ENCODE data around the gene SGK1.

DNA sequence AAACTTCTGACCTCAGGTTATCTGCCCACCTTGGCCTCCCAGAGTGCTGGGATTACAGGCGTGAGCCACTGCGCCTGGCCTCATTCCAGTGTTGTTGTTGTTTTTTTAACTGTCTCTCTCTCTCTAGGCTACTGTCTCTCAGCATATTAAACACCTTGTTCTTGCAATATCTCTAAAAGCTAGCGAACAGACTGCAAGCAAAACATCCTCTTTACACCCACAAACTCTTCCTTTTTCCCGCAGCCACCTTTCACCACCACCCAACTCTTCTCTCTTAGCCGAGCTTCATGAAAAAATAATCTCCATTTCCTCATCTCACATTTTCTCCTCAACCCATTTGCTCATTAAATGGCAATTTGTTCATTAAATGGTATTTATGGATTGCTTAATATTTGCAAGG, 45.5 kb downstream of the SGK1 start:
- no peak for TF ChIP-seq ZNF24 (tag by site-specific recombination; IDR thresholded peaks at IDR 0.05)
- TF ChIP-seq PATZ1 (tag by site-specific recombination; IDR thresholded peaks at IDR 0.05): no peak
- TF ChIP-seq ZBTB8A (tag by site-specific recombination; IDR thresholded peaks at IDR 0.05): no peak
- no peak for TF ChIP-seq ZFP69B (tag by site-specific recombination; IDR thresholded peaks at IDR 0.05)
- TF ChIP-seq ZNF571 (tag by site-specific recombination; IDR thresholded peaks at IDR 0.05): no peak
- TF ChIP-seq ZNF274 (IDR thresholded peaks at IDR 0.05; ENCODE audit: low read length): no peak
- TF ChIP-seq ZNF274 (tag by site-specific recombination; IDR thresholded peaks at IDR 0.05; ENCODE audit: borderline replicate concordance): no peak

Data from HEK293 (cell line).